Nephron (organoid): ENCODE results near the gene STK32B.
A peak's percentile ranks its signal among the peaks of the same experiment; 100 is the strongest.

ENCODE experiments used
- H3K27ac Mint-ChIP-seq, 3 experiments: 2 replicates each; pipeline ENCODE4 v1.8.0; 2020; ENCODE audit warnings: mixed read lengths in 3 of 3, mild to moderate bottlenecking in 2 of 3, moderate library complexity in 1 of 3
- H3K27me3 Mint-ChIP-seq: 2 replicates; pipeline ENCODE4 v1.8.0; 2021; ENCODE audit warnings: low read depth, mild to moderate bottlenecking, moderate library complexity, mixed read lengths
- H3K36me3 Mint-ChIP-seq: 2 replicates; pipeline ENCODE4 v1.8.0; 2020; ENCODE audit warnings: low read depth, mixed read lengths
- H3K4me1 Mint-ChIP-seq: 2 replicates; pipeline ENCODE4 v1.8.0; 2020; ENCODE audit warnings: mixed read lengths
- H3K4me3 Mint-ChIP-seq, 3 experiments: 2 replicates each; pipeline ENCODE4 v1.8.0; 2020; ENCODE audit warnings: mild to moderate bottlenecking in 3 of 3, mixed read lengths in 3 of 3, moderate library complexity in 2 of 3
- H3K9me3 Mint-ChIP-seq: 2 replicates; pipeline ENCODE4 v1.8.0; 2020; ENCODE audit warnings: mixed read lengths
- CTCF ChIP-seq, 3 experiments: fragments of 200-600 bp; sonication (generic); IDR thresholded peaks; one replicate each; pipeline ENCODE4 v1.5.0; 2021; ENCODE audit warnings: antibody characterized with exemption in 3 of 3; ENCODE audit not compliant: unreplicated experiment in 3 of 3

Gene STK32B

GRCh38 chr4:5010984-5011383 lies 40.3 kb upstream of the STK32B start:
- no peak overlapping the region for H3K27ac Mint-ChIP-seq
- H3K9me3 Mint-ChIP-seq: no peaks in the 10 kb centered on the region
- no peaks in the 10 kb centered on the region for H3K4me1 Mint-ChIP-seq
- H3K27me3 Mint-ChIP-seq: peaks cover 23% of the 10 kb centered on the region
- no peaks in the 10 kb centered on the region for H3K36me3 Mint-ChIP-seq
- no peak for TF ChIP-seq CTCF (IDR thresholded peaks at IDR 0.05; ENCODE audit: unreplicated experiment in 3 of 3)
- H3K4me3 Mint-ChIP-seq: no peak overlapping the region

- H3K27me3 Mint-ChIP-seq: peaks cover 21% of the 10 kb centered on the region
- H3K4me1 Mint-ChIP-seq: no peaks in the 10 kb centered on the region
- no peak overlapping the region for H3K27ac Mint-ChIP-seq
- no peaks in the 10 kb centered on the region for H3K9me3 Mint-ChIP-seq
- no peak for TF ChIP-seq CTCF (IDR thresholded peaks at IDR 0.05; ENCODE audit: unreplicated experiment in 3 of 3)
- H3K36me3 Mint-ChIP-seq: no peaks in the 10 kb centered on the region
- H3K4me3 Mint-ChIP-seq: no peak overlapping the region
Observed at GRCh38 chr4:5012244-5012898, 38.9 kb upstream of the STK32B start.

GRCh38 chr4:5012958-5013357 lies 38.3 kb upstream of the STK32B start:
- Mint-ChIP-seq H3K36me3 (no peaks in the 10 kb centered on the region), H3K27me3 (peaks cover 21% of the 10 kb centered on the region), H3K27ac (no peak overlapping the region), H3K4me3 (no peak overlapping the region), H3K4me1 (peaks cover 2% of the 10 kb centered on the region), H3K9me3 (no peaks in the 10 kb centered on the region)
- TF ChIP-seq CTCF (IDR thresholded peaks at IDR 0.05; ENCODE audit: unreplicated experiment in 3 of 3): no peak

GRCh38 chr4:5014007-5014682 lies 37.1 kb upstream of the STK32B start:
- Mint-ChIP-seq H3K27me3 (peaks cover 18% of the 10 kb centered on the region), H3K4me1 (peaks cover 4% of the 10 kb centered on the region), H3K9me3 (no peaks in the 10 kb centered on the region), H3K36me3 (no peaks in the 10 kb centered on the region), H3K4me3 (no peak overlapping the region), H3K27ac (no peak overlapping the region)
- no peak for TF ChIP-seq CTCF (IDR thresholded peaks at IDR 0.05; ENCODE audit: unreplicated experiment in 3 of 3)

- Mint-ChIP-seq H3K4me3 (peak overlapping the region in 2 of 3 experiments; percentile 17 to 29), H3K27ac (peak overlapping the region in 1 of 3 experiments; percentile 27), H3K4me1 (peaks cover 4% of the 10 kb centered on the region), H3K27me3 (peaks cover 15% of the 10 kb centered on the region), H3K9me3 (peaks cover 5% of the 10 kb centered on the region), H3K36me3 (no peaks in the 10 kb centered on the region)
- peak in 2 of 3 experiments; percentile 24 to 25 for TF ChIP-seq CTCF (IDR thresholded peaks at IDR 0.05; ENCODE audit: unreplicated experiment in 3 of 3)
Observed at GRCh38 chr4:5018096-5018495, 33.2 kb upstream of the STK32B start.

GRCh38 chr4:5018603-5019002 lies 32.7 kb upstream of the STK32B start:
- peaks cover 15% of the 10 kb centered on the region for H3K27me3 Mint-ChIP-seq
- H3K4me1 Mint-ChIP-seq: peaks cover 4% of the 10 kb centered on the region
- no peak overlapping the region for H3K27ac Mint-ChIP-seq
- peaks cover 8% of the 10 kb centered on the region for H3K9me3 Mint-ChIP-seq
- no peaks in the 10 kb centered on the region for H3K36me3 Mint-ChIP-seq
- no peak for TF ChIP-seq CTCF (IDR thresholded peaks at IDR 0.05; ENCODE audit: unreplicated experiment in 3 of 3)
- peak overlapping the region in 2 of 3 experiments; percentile 35 for H3K4me3 Mint-ChIP-seq
